GM19455 (cell line): Measurements from ENCODE around the gene MSI2.
A peak's percentile ranks its signal among the peaks of the same experiment; 100 is the strongest.

Experiments
- ATAC-seq: cut with Tn5 transposase; IDR thresholded peaks from one replicate; pipeline ENCODE4 v1.9.1; 2021; ENCODE audit not compliant: unreplicated experiment

Gene MSI2

GRCh38 chr17:57670769-57671569, 414.6 kb downstream of the MSI2 start:
- no peak for ATAC-seq

- peak; percentile 69 for ATAC-seq
Measured at GRCh38 chr17:57671667-57672632, 415.6 kb downstream of the MSI2 start.

- no peak for ATAC-seq
Measured at GRCh38 chr17:57672971-57673370, 416.6 kb downstream of the MSI2 start.

- ATAC-seq = no peak
Measured at GRCh38 chr17:57674894-57675293, 418.6 kb downstream of the MSI2 start.

GRCh38 chr17:57675427-57676387, 419.4 kb downstream of the MSI2 start:
- ATAC-seq = no peak

GRCh38 chr17:57676543-57676942, 420.2 kb downstream of the MSI2 start:
- ATAC-seq = no peak

- ATAC-seq = no peak
Measured at GRCh38 chr17:57677301-57677700, 421.0 kb downstream of the MSI2 start.

- no peak for ATAC-seq
Measured at GRCh38 chr17:57677858-57678257, 421.5 kb downstream of the MSI2 start.

- no peak for ATAC-seq
Measured at GRCh38 chr17:57678393-57678792, 422.1 kb downstream of the MSI2 start.

GRCh38 chr17:57679356-57679755, 423.0 kb downstream of the MSI2 start:
- ATAC-seq = no peak

- ATAC-seq = no peak
Measured at GRCh38 chr17:57679906-57680695, 423.8 kb downstream of the MSI2 start.

GRCh38 chr17:57682701-57683100, 426.4 kb downstream of the MSI2 start:
- no peak for ATAC-seq

GRCh38 chr17:57684711-57685498, 428.6 kb downstream of the MSI2 start:
- no peak for ATAC-seq

GRCh38 chr17:57685499-57686132, 429.3 kb downstream of the MSI2 start:
- no peak for ATAC-seq

- ATAC-seq = no peak
Measured at GRCh38 chr17:57687642-57688041, 431.3 kb downstream of the MSI2 start.

GRCh38 chr17:57689254-57689653, 432.9 kb downstream of the MSI2 start:
- no peak for ATAC-seq

GRCh38 chr17:57691939-57692338, 435.6 kb downstream of the MSI2 start:
- no peak for ATAC-seq

GRCh38 chr17:57692770-57693169, 436.4 kb downstream of the MSI2 start:
- ATAC-seq = no peak

- ATAC-seq = no peak
Measured at GRCh38 chr17:57694051-57694450, 437.7 kb downstream of the MSI2 start.
